Activated CD4-positive, alpha-beta T cell treated with anti-CD3 and anti-CD28 coated beads, Interleukin-2, amount 50 U/mL, for 48 hours (primary cell): ENCODE results near the gene ABCG1.

Experiments
- DNase-seq, 2 experiments: peaks; one replicate each; pipeline ENCODE4 v3.0.0-alpha.2; 2020

The ABCG1 gene

GRCh38 chr21:42193131-42193671 lies 25.7 kb upstream of the ABCG1 start:
- DNase-seq, result peak; percentile 56 to 67

GRCh38 chr21:42193721-42194120 lies 25.2 kb upstream of the ABCG1 start:
- DNase-seq, result no peak

GRCh38 chr21:42194863-42195262 lies 24.1 kb upstream of the ABCG1 start:
- no peak for DNase-seq

GRCh38 chr21:42195378-42196031 lies 23.4 kb upstream of the ABCG1 start:
- no peak for DNase-seq

- no peak for DNase-seq
Measured at GRCh38 chr21:42198929-42199867, 19.7 kb upstream of the ABCG1 start.

- no peak for DNase-seq
Measured at GRCh38 chr21:42199868-42200463, 19.0 kb upstream of the ABCG1 start.

- DNase-seq, result no peak
Measured at GRCh38 chr21:42200906-42201614, 17.9 kb upstream of the ABCG1 start.

- DNase-seq, result no peak
Measured at GRCh38 chr21:42201615-42202161, 17.3 kb upstream of the ABCG1 start.

GRCh38 chr21:42202321-42202720 lies 16.6 kb upstream of the ABCG1 start:
- no peak for DNase-seq

GRCh38 chr21:42203321-42203720 lies 15.6 kb upstream of the ABCG1 start:
- no peak for DNase-seq

GRCh38 chr21:42203936-42204335 lies 15.0 kb upstream of the ABCG1 start:
- DNase-seq, result no peak

- no peak for DNase-seq
Measured at GRCh38 chr21:42207426-42207825, 11.5 kb upstream of the ABCG1 start.

- DNase-seq, result no peak
Measured at GRCh38 chr21:42208036-42208435, 10.9 kb upstream of the ABCG1 start.

GRCh38 chr21:42208801-42209490 lies 10.0 kb upstream of the ABCG1 start:
- no peak for DNase-seq

GRCh38 chr21:42209801-42210479 lies 9.0 kb upstream of the ABCG1 start:
- DNase-seq, result no peak

GRCh38 chr21:42212266-42212665 lies 6.7 kb upstream of the ABCG1 start:
- DNase-seq, result no peak

GRCh38 chr21:42213082-42213774 lies 5.7 kb upstream of the ABCG1 start:
- no peak for DNase-seq

GRCh38 chr21:42214081-42214750 lies 4.7 kb upstream of the ABCG1 start:
- DNase-seq, result no peak

- no peak for DNase-seq
Measured at GRCh38 chr21:42214921-42215320, 4.0 kb upstream of the ABCG1 start.
